Right renal cortex interstitium (tissue), 3 donors: ENCODE results near the gene GARIN5A. TPM values are rescaled to one million over a fixed set of nuclear protein-coding genes. Genes with fewer than 3 reads are reported as not detected.

Experiments
- DNase-seq, 3 donors: peaks; one replicate each; pipeline ENCODE4 v3.0.0-alpha.2; 2013; ENCODE audit warnings: low read depth in 3 of 3, low spot score in 2 of 3
- polyA plus RNA-seq, 3 donors: library from polyadenylated mRNA; unstranded; fragments of 120-200 nt; gene quantifications; one replicate each; pipeline ENCODE4 v1.2.1, GENCODE V29; 2013; ENCODE audit not compliant: insufficient read length in 3 of 3

The GARIN5A gene
- polyA plus RNA-seq, 3 donors, result 5.9 to 7.8 (median 6.8) TPM

GRCh38 chr19:50419022-50419579 lies 57.5 kb downstream of the GARIN5A start:
- DNase-seq, result no peak

DNA sequence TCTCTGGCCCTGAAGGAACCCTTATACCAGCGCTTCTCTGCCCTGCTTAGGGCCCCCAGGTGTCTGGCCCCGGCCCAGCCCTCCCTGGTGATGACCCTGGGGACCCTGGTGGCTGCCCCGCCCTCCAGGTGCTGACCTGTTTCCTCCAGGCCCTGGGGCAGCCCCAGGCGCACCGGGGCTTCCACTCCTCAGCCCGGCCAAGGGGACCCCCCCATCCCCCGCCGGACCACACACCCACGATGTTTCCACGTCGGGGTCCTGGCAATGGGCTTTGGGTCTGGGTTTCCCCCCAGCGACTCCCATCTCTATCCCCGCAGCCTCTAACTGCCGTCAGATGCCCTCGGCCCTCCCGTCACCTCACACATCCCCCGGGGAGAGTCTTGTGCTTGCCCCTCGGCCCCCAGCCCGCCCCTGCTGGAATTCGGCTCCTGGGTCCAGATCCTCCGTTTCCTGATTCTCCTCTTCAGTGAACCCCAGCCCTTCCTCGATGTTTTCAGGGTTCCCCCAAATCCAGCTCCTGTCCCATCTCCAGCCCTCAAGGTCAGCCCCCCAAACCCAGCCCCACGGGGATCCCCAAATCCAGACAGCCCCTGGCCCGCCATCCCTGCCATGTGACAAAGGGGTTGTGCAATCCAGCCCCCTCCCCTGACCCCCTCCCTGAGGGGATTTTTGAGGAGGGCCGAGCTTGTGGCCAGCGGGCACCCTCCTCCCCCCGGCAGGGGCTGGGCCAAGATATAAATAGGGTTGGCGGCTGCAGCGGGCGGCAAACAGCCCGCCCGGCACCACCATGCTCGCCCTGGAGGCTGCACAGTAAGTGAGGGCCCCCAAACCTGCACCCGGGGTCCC lies 58.2 kb downstream of the GARIN5A start, which contains the start of gene SPIB:
SPIB (plus strand) TSS at position 763 of the 846 bp plus-strand sequence; CDS start at position 788, 25 bp downstream.
- DNase-seq, result no peak

DNA sequence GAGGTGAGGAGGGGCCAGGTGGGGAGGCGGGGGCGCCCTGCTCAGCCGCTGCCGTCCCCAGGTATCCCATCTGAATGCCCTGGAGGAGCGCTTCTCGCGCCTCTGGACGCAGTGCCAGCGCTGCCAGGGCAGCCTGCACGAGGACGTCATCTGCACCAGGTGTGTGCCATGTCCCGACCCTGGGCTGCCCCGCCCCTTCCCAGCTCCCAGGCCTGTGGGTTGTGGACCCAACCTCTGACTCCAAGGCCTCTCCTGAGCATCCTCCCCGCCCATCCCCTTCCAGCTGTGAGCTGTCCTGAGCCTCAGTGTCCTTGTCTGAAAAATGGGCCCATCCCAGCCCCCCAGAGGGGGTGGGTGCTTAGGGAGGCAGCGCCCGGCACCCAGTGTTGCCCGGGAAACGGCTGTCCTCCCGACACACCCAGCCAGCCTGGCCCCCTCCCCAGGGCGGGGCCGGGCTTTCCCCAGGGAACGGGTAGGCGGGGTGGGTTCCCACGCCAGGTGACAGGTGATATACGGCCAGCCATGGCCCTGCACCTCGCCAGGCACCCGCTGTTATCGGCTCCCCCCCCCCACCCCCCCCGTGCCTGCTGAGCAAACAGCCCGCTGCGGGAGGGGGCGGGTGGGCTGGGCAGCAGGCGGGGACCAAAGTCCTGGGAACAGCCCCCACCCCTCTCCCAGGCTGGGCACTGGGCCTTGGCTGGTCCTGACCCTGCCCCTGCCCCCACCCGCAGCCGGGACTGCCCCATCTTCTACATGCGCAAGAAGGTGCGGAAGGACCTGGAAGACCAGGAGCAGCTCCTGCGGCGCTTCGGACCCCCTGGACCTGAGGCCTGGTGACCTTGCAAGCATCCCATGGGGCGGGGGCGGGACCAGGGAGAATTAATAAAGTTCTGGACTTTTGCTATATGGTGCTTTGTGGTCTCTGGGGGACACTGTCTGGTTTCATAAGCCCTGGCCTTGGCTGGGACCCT lies 59.3 kb downstream of the GARIN5A start:
- DNase-seq, result no peak

Other genes with a start within 250 kb of the GARIN5A start
- gene KCNC3, start 147.5 kb downstream of the GARIN5A start, polyA plus RNA-seq, result 10 to 100 TPM; 23.8 to 27.2 (median 27.1) TPM
- gene NAPSA, start 111.2 kb downstream of the GARIN5A start, polyA plus RNA-seq, result 1 to 10 TPM; 8.2 to 9.4 (median 8.7) TPM
- 10 to 100 TPM; 25.9 to 28.8 (median 27.6) TPM for gene NR1H2, start 100.4 kb downstream of the GARIN5A start, polyA plus RNA-seq
- 10 to 100 TPM; 20.7 to 22.8 (median 21.6) TPM for gene POLD1, start 92.5 kb downstream of the GARIN5A start, polyA plus RNA-seq
- gene SPIB, start 57.9 kb downstream of the GARIN5A start, polyA plus RNA-seq, result under 1 TPM; 0.28 to 0.91 (median 0.82) TPM
- under 1 TPM; 0.58 to 0.72 (median 0.67) TPM for gene MYBPC2, start 44.0 kb downstream of the GARIN5A start, polyA plus RNA-seq
- gene EMC10, start 341 bp downstream of the GARIN5A start, polyA plus RNA-seq, result 100 to 1,000 TPM; 103 to 123 (median 107) TPM
- gene JOSD2, start 34.3 kb upstream of the GARIN5A start, polyA plus RNA-seq, result 1 to 10 TPM; 6.4 to 8.8 (median 7.7) TPM
- 1 to 10 TPM; 5.5 to 8.3 (median 8.1) TPM for gene ASPDH, start 37.1 kb upstream of the GARIN5A start, polyA plus RNA-seq
- 10 to 100 TPM; 12.6 to 15.6 (median 15.0) TPM for gene LRRC4B, start 91.6 kb upstream of the GARIN5A start, polyA plus RNA-seq
- gene SYT3, start 163.0 kb upstream of the GARIN5A start, polyA plus RNA-seq, result 1 to 10 TPM in 1 of 3 donors, under 1 TPM in 2; 0.47 to 1.0 (median 0.65) TPM
- gene C19orf81, start 172.6 kb upstream of the GARIN5A start, polyA plus RNA-seq, result 1 to 10 TPM; 1.7 to 3.8 (median 2.5) TPM
- 1 to 10 TPM; 3.5 to 5.0 (median 4.9) TPM for gene SHANK1, start 243.0 kb upstream of the GARIN5A start, polyA plus RNA-seq
- gene CLEC11A, start 246.5 kb upstream of the GARIN5A start, polyA plus RNA-seq, result 10 to 100 TPM; 25.3 to 29.9 (median 27.2) TPM